Measurements from ENCODE around the gene COL20A1. TPM values are rescaled to one million over a fixed set of nuclear protein-coding genes. Genes with fewer than 3 reads are reported as not detected.

COL20A1 gene
- total and polyA plus RNA-seq, 2 experiments from 2014 or later = not detected

DNA sequence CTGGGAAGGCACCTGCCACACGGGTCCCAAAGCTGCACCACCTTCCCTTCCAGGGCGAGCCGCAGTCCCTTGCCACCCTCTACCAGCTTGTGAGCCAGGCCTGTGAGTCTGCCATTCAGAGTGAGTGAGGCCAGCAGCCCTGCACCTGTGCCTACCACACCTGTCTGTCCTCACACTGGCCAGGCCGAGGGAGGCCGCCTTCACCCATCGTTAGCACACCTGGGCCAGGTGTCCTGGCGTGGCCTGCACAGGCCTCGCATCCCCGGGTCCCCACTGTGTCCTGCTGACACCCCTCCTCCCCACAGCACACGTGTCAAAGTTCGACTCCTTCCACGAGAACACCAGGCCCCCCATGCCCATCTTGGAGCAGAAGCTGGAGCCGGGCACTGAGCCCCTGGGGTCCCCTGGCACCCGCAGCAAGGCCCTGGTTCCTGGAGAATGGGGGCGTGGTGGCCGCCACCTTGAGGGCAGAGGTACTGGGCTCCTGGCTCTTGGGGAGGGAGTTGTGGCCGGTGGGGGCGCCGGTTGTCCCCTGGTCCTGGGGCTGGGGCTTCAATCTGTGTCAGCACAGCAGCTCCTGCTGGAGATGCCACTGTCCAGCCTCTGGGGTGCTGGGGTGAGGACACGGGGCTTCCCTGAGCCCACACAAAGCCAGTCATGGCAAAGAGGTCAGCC, 35.2 kb downstream of the COL20A1 start:
- in situ Hi-C loops (cut with MboI) = no loop called here
- no peaks in the 10 kb centered on the region for H3K36me3 ChIP-seq (ENCODE audit: low read depth)
- no peaks in the 10 kb centered on the region for H3K9me3 ChIP-seq (ENCODE audit: low read depth)
- no peak overlapping the region for H3K4me2 ChIP-seq (ENCODE audit: unreplicated experiment)
- no peak overlapping the region for H3K27ac ChIP-seq
- DNase-seq = no peak
- H3K9ac ChIP-seq = no peak overlapping the region
- TF ChIP-seq EZH2 (IDR thresholded peaks at IDR 0.05; ENCODE audit: insufficient read depth, poor library complexity, severe bottlenecking) (no peak), EZH2phosphoT487 (IDR thresholded peaks at IDR 0.05; ENCODE audit: insufficient read depth, low read depth) (no peak)
- 0 out of 2 replicates have a peak, but pooled peaks cover 1% of the 10 kb centered on the region for H3F3A ChIP-seq (ENCODE audit: insufficient read depth)
- no peak overlapping the region for H2AFZ ChIP-seq
- H3K79me2 ChIP-seq (ENCODE audit: insufficient read depth) = no peaks in the 10 kb centered on the region
- H4K20me1 ChIP-seq (ENCODE audit: insufficient read depth) = no peaks in the 10 kb centered on the region
- H3K4me1 ChIP-seq (ENCODE audit: insufficient read depth) = no peaks in the 10 kb centered on the region
- WGBS, 2 experiments (ENCODE audit: low coverage in 1 of 2, low lambda C conversion rate in 2 of 2, missing lambda C conversion rate in 2 of 2) = 69 to 73% methylated on average over 17 of the region's 20 CpGs
- no peaks in the 10 kb centered on the region for H3K9me2 ChIP-seq (ENCODE audit: insufficient read depth)
- peaks cover 18% of the 10 kb centered on the region for H3K27me3 ChIP-seq (replicated peaks; ENCODE audit: insufficient read depth)
- no peak overlapping the region for H3K4me3 ChIP-seq

- Histone ChIP-seq H3K79me2 (ENCODE audit: insufficient read depth) (no peaks in the 10 kb centered on the region), H3K9ac (no peak overlapping the region), H3K9me3 (ENCODE audit: low read depth) (no peaks in the 10 kb centered on the region), H3K4me2 (ENCODE audit: unreplicated experiment) (no peak overlapping the region), H3K4me1 (ENCODE audit: insufficient read depth) (no peaks in the 10 kb centered on the region), H3K4me3 (no peak overlapping the region), H3K27me3 (replicated peaks; ENCODE audit: insufficient read depth) (peaks cover 12% of the 10 kb centered on the region), H3K27ac (no peak overlapping the region), H3F3A (ENCODE audit: insufficient read depth) (no peaks in the 10 kb centered on the region), H3K9me2 (ENCODE audit: insufficient read depth) (no peaks in the 10 kb centered on the region), H2AFZ (no peak overlapping the region), H4K20me1 (ENCODE audit: insufficient read depth) (no peaks in the 10 kb centered on the region), H3K36me3 (ENCODE audit: low read depth) (no peaks in the 10 kb centered on the region)
- DNase-seq = no peak
- no peak for TF ChIP-seq EZH2phosphoT487 (IDR thresholded peaks at IDR 0.05; ENCODE audit: insufficient read depth, low read depth)
- TF ChIP-seq EZH2 (IDR thresholded peaks at IDR 0.05; ENCODE audit: insufficient read depth, poor library complexity, severe bottlenecking) = no peak
- in situ Hi-C loops (cut with MboI) = no loop called here
- WGBS, 2 experiments (ENCODE audit: low coverage in 1 of 2, low lambda C conversion rate in 2 of 2, missing lambda C conversion rate in 2 of 2) = 47 to 50% methylated on average over 8 to 21 of the region's 21 CpGs
Observed at GRCh38 chr20:63328718-63329275, 35.8 kb downstream of the COL20A1 start.

DNA sequence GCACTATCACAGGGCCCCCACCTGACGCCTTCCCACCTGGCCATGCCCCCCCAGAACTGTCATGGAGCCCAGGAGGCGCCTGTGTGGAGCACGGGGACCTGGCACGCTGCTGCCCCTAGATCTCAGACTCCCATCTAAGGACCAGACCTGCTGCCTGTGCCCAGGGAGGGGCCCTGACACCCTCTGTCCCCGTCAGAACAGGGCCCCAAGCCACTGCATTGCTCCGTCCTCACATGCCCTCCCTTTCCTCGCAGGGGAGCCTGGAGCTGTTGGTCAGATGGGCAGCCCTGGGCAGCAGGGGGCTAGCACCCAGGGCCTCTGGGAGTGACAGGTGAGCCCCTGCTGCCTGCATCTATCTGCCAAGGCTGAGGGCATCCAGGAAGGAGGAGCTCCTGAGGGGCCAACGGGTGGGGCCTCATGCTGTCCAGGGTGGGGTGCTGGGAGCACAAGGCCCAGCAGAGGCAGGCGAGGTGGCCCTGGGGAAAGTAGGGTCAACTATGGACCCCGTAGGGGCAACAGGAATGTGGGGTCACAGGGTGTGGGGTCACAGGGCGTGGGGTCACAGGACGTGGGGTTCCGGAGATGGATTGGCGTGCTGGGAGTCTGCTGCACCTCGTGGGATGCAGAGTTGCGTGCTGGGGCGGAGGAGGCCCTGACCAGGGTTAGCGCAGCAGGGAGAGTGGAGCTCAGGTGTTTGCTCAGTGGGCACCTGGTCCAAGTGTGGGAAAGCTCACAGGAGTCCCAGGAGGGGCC, 36.5 kb downstream of the COL20A1 start:
- TF ChIP-seq EZH2 (IDR thresholded peaks at IDR 0.05; ENCODE audit: insufficient read depth, poor library complexity, severe bottlenecking) (no peak), EZH2phosphoT487 (IDR thresholded peaks at IDR 0.05; ENCODE audit: insufficient read depth, low read depth) (no peak)
- WGBS, 2 experiments (ENCODE audit: low coverage in 1 of 2, low lambda C conversion rate in 2 of 2, missing lambda C conversion rate in 2 of 2) = 53 to 60% methylated on average over 18 of the region's 18 CpGs
- Histone ChIP-seq H3K4me3 (no peak overlapping the region), H3K9me3 (ENCODE audit: low read depth) (no peaks in the 10 kb centered on the region), H3K36me3 (ENCODE audit: low read depth) (no peaks in the 10 kb centered on the region), H3K9me2 (ENCODE audit: insufficient read depth) (no peaks in the 10 kb centered on the region), H3K4me1 (ENCODE audit: insufficient read depth) (no peaks in the 10 kb centered on the region), H3K79me2 (ENCODE audit: insufficient read depth) (no peaks in the 10 kb centered on the region), H4K20me1 (ENCODE audit: insufficient read depth) (no peaks in the 10 kb centered on the region), H3F3A (ENCODE audit: insufficient read depth) (no peaks in the 10 kb centered on the region), H3K27me3 (replicated peaks; ENCODE audit: insufficient read depth) (peaks cover 5% of the 10 kb centered on the region), H2AFZ (no peak overlapping the region), H3K27ac (no peak overlapping the region), H3K4me2 (ENCODE audit: unreplicated experiment) (no peak overlapping the region), H3K9ac (no peak overlapping the region)
- in situ Hi-C loops (cut with MboI) = no loop called here
- no peak for DNase-seq

DNA sequence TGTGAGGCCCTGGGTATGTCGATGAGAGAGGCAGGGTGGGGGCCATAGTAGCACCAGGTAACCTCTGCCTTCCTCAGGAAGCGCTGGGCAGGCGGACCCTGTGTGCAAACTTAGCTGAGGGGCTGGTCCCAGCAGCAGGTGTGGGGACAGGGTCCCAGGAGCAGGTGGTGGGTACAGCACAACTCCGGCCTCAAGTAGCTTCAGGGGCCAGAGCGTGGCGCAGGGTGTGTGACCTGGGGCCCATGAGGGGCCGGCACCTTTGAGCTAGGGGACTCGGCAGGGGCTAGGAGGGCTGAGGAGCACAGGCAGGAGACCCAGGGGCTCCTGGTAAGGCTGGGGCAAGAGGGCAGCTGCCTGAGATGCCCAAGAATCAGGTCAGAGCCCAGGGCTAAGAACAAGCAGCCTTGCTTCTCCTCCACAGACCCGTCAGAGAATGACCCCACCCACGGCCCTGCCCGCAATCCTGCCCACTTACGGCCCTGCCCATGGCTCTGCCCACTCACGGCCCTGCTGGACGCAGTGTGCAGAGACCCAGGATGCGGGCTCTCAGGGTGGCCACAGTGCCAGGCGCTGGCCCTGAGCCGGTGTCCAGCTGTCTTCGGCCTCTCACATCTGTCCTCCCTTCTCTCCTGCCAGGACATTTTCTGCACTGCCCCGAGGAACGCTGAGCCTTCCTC, 37.2 kb downstream of the COL20A1 start:
- H3K9ac ChIP-seq = no peak overlapping the region
- 61 to 67% methylated on average over 19 of the region's 20 CpGs for WGBS, 2 experiments (ENCODE audit: low coverage in 1 of 2, low lambda C conversion rate in 2 of 2, missing lambda C conversion rate in 2 of 2)
- TF ChIP-seq EZH2phosphoT487 (IDR thresholded peaks at IDR 0.05; ENCODE audit: insufficient read depth, low read depth) = no peak
- TF ChIP-seq EZH2 (IDR thresholded peaks at IDR 0.05; ENCODE audit: insufficient read depth, poor library complexity, severe bottlenecking) = no peak
- no peaks in the 10 kb centered on the region for H3F3A ChIP-seq (ENCODE audit: insufficient read depth)
- H3K4me2 ChIP-seq (ENCODE audit: unreplicated experiment) = no peak overlapping the region
- H3K79me2 ChIP-seq (ENCODE audit: insufficient read depth) = no peaks in the 10 kb centered on the region
- no peaks in the 10 kb centered on the region for H3K9me2 ChIP-seq (ENCODE audit: insufficient read depth)
- no peaks in the 10 kb centered on the region for H3K4me1 ChIP-seq (ENCODE audit: insufficient read depth)
- in situ Hi-C loops (cut with MboI) = no loop called here
- no peaks in the 10 kb centered on the region for H3K27me3 ChIP-seq (replicated peaks; ENCODE audit: insufficient read depth)
- no peaks in the 10 kb centered on the region for H3K36me3 ChIP-seq (ENCODE audit: low read depth)
- no peak overlapping the region for H3K4me3 ChIP-seq
- no peak for DNase-seq
- H3K27ac ChIP-seq = no peak overlapping the region
- H2AFZ ChIP-seq = no peak overlapping the region
- no peaks in the 10 kb centered on the region for H3K9me3 ChIP-seq (ENCODE audit: low read depth)
- H4K20me1 ChIP-seq (ENCODE audit: insufficient read depth) = no peaks in the 10 kb centered on the region
